IMR-90 (cell line): Measurements from ENCODE around the gene EML5. TPM values are rescaled to one million over a fixed set of nuclear protein-coding genes. Genes with fewer than 3 reads are reported as not detected.

Source experiments
- ATAC-seq: fragments of 200-7000 bp; cut with Tn5 transposase; 2 replicates; pipeline ENCODE4 v1.9.1; 2020; ENCODE audit warnings: low read depth, mild to moderate bottlenecking, moderate library complexity
- BruUV-seq: library from RNA; stranded (reverse); fragments of 400-500 nt; replicated peaks from 2 replicates; lab custom pipeline; 2021; lab: Mats Ljungman, UMichigan
- CTCF ChIA-PET: fragments of 300-600 bp; formaldehyde crosslinking; extraction: SDS; loops from one replicate; lab custom pipeline; 2021; ENCODE audit warnings: antibody characterized with exemption; lab: Yijun Ruan, JAX
- POLR2A ChIA-PET: fragments of 300-600 bp; sonication (Branson Sonifier 250); formaldehyde crosslinking; loops from one replicate; lab custom pipeline; 2022; ENCODE audit warnings: antibody characterized with exemption; ENCODE audit not compliant: unreplicated experiment; lab: Charles Lee
- DNase-seq: peaks from one replicate; pipeline ENCODE4 v3.0.0; 2013
- H2AFZ ChIP-seq: replicated peaks from 2 replicates; pipeline ENCODE3; 2013; ENCODE audit warnings: low read length, mild to moderate bottlenecking; ENCODE audit not compliant: poor library complexity
- H2AK5ac ChIP-seq: 2 replicates; pipeline ENCODE4 v1.6.1; 2013; ENCODE audit warnings: low read depth, low read length, inconsistent platforms
- H2AK9ac ChIP-seq: replicated peaks from 2 replicates; pipeline ENCODE3; 2013; ENCODE audit warnings: mild to moderate bottlenecking, low read depth, low read length, moderate library complexity; ENCODE audit not compliant: poor library complexity
- H2BK120ac ChIP-seq: 2 replicates; pipeline ENCODE4 v1.6.1; 2013; ENCODE audit warnings: low read depth, low read length, inconsistent platforms
- H2BK15ac ChIP-seq: 3 replicates; pipeline ENCODE4 v1.6.1; 2013; ENCODE audit warnings: low read depth, low read length, inconsistent platforms
- H2BK20ac ChIP-seq: 2 replicates; pipeline ENCODE4 v1.6.1; 2013; ENCODE audit warnings: low read depth, mild to moderate bottlenecking, inconsistent platforms, low read length, moderate library complexity
- H2BK5ac ChIP-seq: 2 replicates; pipeline ENCODE4 v1.6.1; 2013; ENCODE audit warnings: mild to moderate bottlenecking, low read depth, low read length, inconsistent platforms; ENCODE audit not compliant: poor library complexity, severe bottlenecking
- H3K14ac ChIP-seq: replicated peaks from 2 replicates; pipeline ENCODE4 v1.6.1; 2013; ENCODE audit warnings: low read depth, low read length, inconsistent platforms
- H3K18ac ChIP-seq: 2 replicates; pipeline ENCODE4 v1.6.1; 2013; ENCODE audit warnings: low read depth, low read length, control low read depth
- H3K23ac ChIP-seq: 2 replicates; pipeline ENCODE4 v1.6.1; 2013; ENCODE audit warnings: low read depth, low read length, inconsistent platforms
- H3K27ac ChIP-seq: 2 replicates; pipeline ENCODE4 v1.5.1; 2013; ENCODE audit warnings: mild to moderate bottlenecking, control low read depth, low read length; ENCODE audit not compliant: insufficient read depth
- H3K27me3 ChIP-seq: 2 replicates; pipeline ENCODE4 v1.6.1; 2013; ENCODE audit warnings: low read length; ENCODE audit not compliant: control insufficient read depth, insufficient read depth
- H3K36me3 ChIP-seq: 2 replicates; pipeline ENCODE4 v1.6.1; 2013; ENCODE audit warnings: low read length, mixed read lengths; ENCODE audit not compliant: control insufficient read depth, insufficient read depth
- H3K4ac ChIP-seq: 2 replicates; pipeline ENCODE4 v1.6.1; 2013; ENCODE audit warnings: low read depth, low read length, inconsistent platforms
- H3K4me1 ChIP-seq: 2 replicates; pipeline ENCODE4 v1.6.1; 2013; ENCODE audit warnings: low read length, mixed read lengths; ENCODE audit not compliant: control insufficient read depth, insufficient read depth
- H3K4me2 ChIP-seq: 2 replicates; pipeline ENCODE4 v1.6.1; 2013; ENCODE audit warnings: low read depth, mild to moderate bottlenecking, control low read depth, low read length, moderate library complexity
- H3K4me3 ChIP-seq: 2 replicates; pipeline ENCODE4 v1.5.1; 2013; ENCODE audit warnings: low read depth, mild to moderate bottlenecking, control low read depth, low read length, moderate library complexity; ENCODE audit not compliant: insufficient read depth
- H3K56ac ChIP-seq: 2 replicates; pipeline ENCODE4 v1.6.1; 2013; ENCODE audit warnings: low read length, inconsistent platforms; ENCODE audit not compliant: insufficient read depth; ENCODE audit errors: extremely low read depth
- H3K79me1 ChIP-seq, 2 experiments: 2 replicates each; pipeline ENCODE4 v1.6.1; 2013; ENCODE audit warnings: low read length in 2 of 2, inconsistent platforms in 1 of 2, low read depth in 1 of 2
- H3K9ac ChIP-seq: 2 replicates; pipeline ENCODE4 v1.6.1; 2013; ENCODE audit warnings: low read depth, low read length, control low read depth
- H3K9me1 ChIP-seq: 2 replicates; pipeline ENCODE4 v1.6.1; 2013; ENCODE audit warnings: low read length, inconsistent platforms; ENCODE audit not compliant: insufficient read depth
- H3K9me3 ChIP-seq: 2 replicates; pipeline ENCODE4 v1.6.1; 2013; ENCODE audit warnings: low read length; ENCODE audit not compliant: control insufficient read depth, insufficient read depth
- H4K20me1 ChIP-seq: 2 replicates; pipeline ENCODE4 v1.6.1; 2013; ENCODE audit warnings: low read length, inconsistent platforms; ENCODE audit not compliant: insufficient read depth
- H4K5ac ChIP-seq: 2 replicates; pipeline ENCODE4 v1.6.1; 2013; ENCODE audit warnings: mild to moderate bottlenecking, low read depth, low read length, control low read depth
- H4K8ac ChIP-seq, 2 experiments: 2 replicates each; pipeline ENCODE4 v1.6.1; 2013; ENCODE audit warnings: low read depth in 2 of 2, low read length in 2 of 2, control low read depth in 1 of 2, inconsistent platforms in 1 of 2
- H4K91ac ChIP-seq: 2 replicates; pipeline ENCODE4 v1.6.1; 2013; ENCODE audit warnings: low read depth, low read length, inconsistent platforms; ENCODE audit not compliant: insufficient read depth
- BHLHE40 ChIP-seq: fragments of 150-350 bp; IDR thresholded peaks from 2 replicates; pipeline ENCODE4 v1.6.1; 2016; ENCODE audit warnings: mild to moderate bottlenecking, low read depth, low read length
- CEBPB ChIP-seq: IDR thresholded peaks from 2 replicates; pipeline ENCODE4 v1.6.1; 2012; ENCODE audit warnings: low read depth, low read length, improper control_type of control experiment
- CHD1 ChIP-seq: IDR thresholded peaks from 2 replicates; pipeline ENCODE4 v1.6.1; 2012; ENCODE audit warnings: low read depth, low read length, improper control_type of control experiment
- ELK1 ChIP-seq: fragments of 150-350 bp; IDR thresholded peaks from 2 replicates; pipeline ENCODE4 v1.6.1; 2016; ENCODE audit warnings: low read depth, mild to moderate bottlenecking, low read length, moderate library complexity, borderline replicate concordance
- FOS ChIP-seq: fragments of 150-350 bp; IDR thresholded peaks from 2 replicates; pipeline ENCODE4 v1.6.1; 2016; ENCODE audit warnings: low read depth, low read length
- MAFK ChIP-seq: IDR thresholded peaks from 2 replicates; pipeline ENCODE4 v1.6.1; 2012; ENCODE audit warnings: low read depth, low read length, improper control_type of control experiment
- MAZ ChIP-seq: IDR thresholded peaks from 2 replicates; pipeline ENCODE4 v1.6.1; 2012; ENCODE audit warnings: low read depth, mild to moderate bottlenecking, low read length, improper control_type of control experiment, moderate library complexity, borderline replicate concordance
- MXI1 ChIP-seq: IDR thresholded peaks from 2 replicates; pipeline ENCODE4 v1.6.1; 2012; ENCODE audit warnings: low read depth, mild to moderate bottlenecking, low read length, moderate library complexity, borderline replicate concordance
- NFE2L2 ChIP-seq: fragments of 150-350 bp; IDR thresholded peaks from 2 replicates; pipeline ENCODE4 v1.6.1; 2016; ENCODE audit warnings: low read depth, mild to moderate bottlenecking, low read length
- POLR2A ChIP-seq: IDR thresholded peaks from 2 replicates; pipeline ENCODE4 v1.6.1; 2012; ENCODE audit warnings: mild to moderate bottlenecking, low read depth, low read length
- RAD21 ChIP-seq: IDR thresholded peaks from 2 replicates; pipeline ENCODE4 v1.6.1; 2012; ENCODE audit warnings: low read length, improper control_type of control experiment
- RCOR1 ChIP-seq: IDR thresholded peaks from 2 replicates; pipeline ENCODE4 v1.6.1; 2012; ENCODE audit warnings: mild to moderate bottlenecking, low read length, improper control_type of control experiment; ENCODE audit not compliant: insufficient replicate concordance
- RFX5 ChIP-seq: IDR thresholded peaks from 2 replicates; pipeline ENCODE4 v1.8.0; 2012; ENCODE audit warnings: low read depth, mild to moderate bottlenecking, low read length, moderate library complexity
- SMC3 ChIP-seq: fragments of 150-350 bp; IDR thresholded peaks from 2 replicates; pipeline ENCODE4 v1.6.1; 2016; ENCODE audit warnings: low read depth, mild to moderate bottlenecking, antibody characterized with exemption, low read length, moderate library complexity
- WGBS, 2 experiments: methylation state at CpG; one replicate each; pipeline versions ENCODE4 v1.1.5 to v1.1.7; 2013; ENCODE audit warnings: missing lambda C conversion rate in 2 of 2; ENCODE audit not compliant: insufficient read length in 1 of 2; ENCODE audit errors: extremely low coverage in 2 of 2; 5-methylcytosine and 5-hydroxymethylcytosine counted together
- dilution Hi-C: fragments of 300-500 bp; cut with HindIII; formaldehyde crosslinking; loops from one replicate; pipeline ENCODE4 v1.14.3; 2018; ENCODE audit warnings: low sequenced_read_pairs; ENCODE audit not compliant: unreplicated experiment
- in situ Hi-C: fragments of 300-500 bp; cut with MboI; formaldehyde crosslinking; loops from 3 replicates; pipeline ENCODE4 v1.14.3; 2019; ENCODE audit warnings: low sequenced_read_pairs, inconsistent platforms, mixed read lengths
- intact Hi-C: fragments of 100-400 bp; cut with micrococcal nuclease; formaldehyde crosslinking; loops from 2 replicates; pipeline ENCODE4 v1.10.0; 2022
- polyA plus RNA-seq, 3 experiments: library from polyadenylated mRNA; depleted of rRNA; stranded (reverse); fragments of >200 nt; gene quantifications; 2 replicates each; pipeline ENCODE4 v1.2.3, GENCODE V29; 2012; ENCODE audit warnings: low replicate concordance in 1 of 3
- total RNA-seq: library from RNA; depleted of rRNA; stranded (reverse); fragments of >200 nt; gene quantifications from 2 replicates; pipeline ENCODE4 v1.2.3, GENCODE V29; 2012
- TF ChIP-seq, protein P1 (sequence below): conservative IDR thresholded peaks from 2 replicates; pipeline ENCODE4 v1.5.1; 2012; ENCODE audit warnings: mild to moderate bottlenecking, low read depth, low read length, improper control_type of control experiment

EML5 gene
- total and polyA plus RNA-seq, 2 of the 4 experiments (the other 2 are of a cell fraction): 8.1 to 22.2 TPM

DNA sequence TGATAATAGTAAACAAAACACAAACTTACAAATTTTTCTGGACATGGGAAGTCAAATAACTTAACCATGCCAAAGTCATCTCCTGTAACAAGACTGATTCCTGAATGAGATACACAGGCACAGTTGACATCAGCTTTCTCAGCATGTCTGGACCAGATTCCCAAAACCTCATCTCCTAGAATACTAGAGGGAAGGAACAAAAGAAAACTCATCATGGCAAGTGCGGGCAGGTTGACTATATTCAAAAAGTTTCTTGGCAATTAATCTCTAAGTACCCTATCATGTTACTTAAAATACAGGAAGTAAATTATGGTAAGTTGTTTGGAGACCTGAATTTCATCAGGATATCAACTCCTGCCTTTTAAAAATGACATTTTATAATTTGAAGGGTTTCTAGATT is 176.1 kb downstream of the EML5 start:
- peaks cover 10% of the 10 kb centered on the region; the same call in 1 of the 2 replicates for H4K20me1 ChIP-seq
- H3K23ac ChIP-seq: no peak overlapping the region
- no peak overlapping the region for H4K91ac ChIP-seq
- H3K4me2 ChIP-seq: no peak overlapping the region
- no peak overlapping the region for H3K14ac ChIP-seq
- no peak overlapping the region for H3K4me3 ChIP-seq
- H3K79me1 ChIP-seq: peaks cover 8 to 17% of the 10 kb centered on the region in 2 experiments; a peak in 2 of 4 replicates
- no peak overlapping the region for H2AFZ ChIP-seq
- H3K9me1 ChIP-seq: no peaks in the 10 kb centered on the region
- no TSS peak for BruUV-seq
- H2AK9ac ChIP-seq: no peak overlapping the region
- peak overlapping the region; percentile 37 for H2BK5ac ChIP-seq
- no CpG with 5 or more reads among the region's 1 CpG for WGBS, 2 experiments
- ATAC-seq (no peak), DNase-seq (no peak)
- TF ChIP-seq MAFK (no peak), MXI1 (no peak), CEBPB (no peak), ELK1 (no peak), MAZ (no peak), RCOR1 (no peak), FOS (no peak), POLR2A (no peak), CHD1 (no peak), RAD21 (no peak), SMC3 (no peak), NFE2L2 (no peak), RFX5 (no peak), BHLHE40 (no peak)
- TF ChIP-seq, protein P1, sequence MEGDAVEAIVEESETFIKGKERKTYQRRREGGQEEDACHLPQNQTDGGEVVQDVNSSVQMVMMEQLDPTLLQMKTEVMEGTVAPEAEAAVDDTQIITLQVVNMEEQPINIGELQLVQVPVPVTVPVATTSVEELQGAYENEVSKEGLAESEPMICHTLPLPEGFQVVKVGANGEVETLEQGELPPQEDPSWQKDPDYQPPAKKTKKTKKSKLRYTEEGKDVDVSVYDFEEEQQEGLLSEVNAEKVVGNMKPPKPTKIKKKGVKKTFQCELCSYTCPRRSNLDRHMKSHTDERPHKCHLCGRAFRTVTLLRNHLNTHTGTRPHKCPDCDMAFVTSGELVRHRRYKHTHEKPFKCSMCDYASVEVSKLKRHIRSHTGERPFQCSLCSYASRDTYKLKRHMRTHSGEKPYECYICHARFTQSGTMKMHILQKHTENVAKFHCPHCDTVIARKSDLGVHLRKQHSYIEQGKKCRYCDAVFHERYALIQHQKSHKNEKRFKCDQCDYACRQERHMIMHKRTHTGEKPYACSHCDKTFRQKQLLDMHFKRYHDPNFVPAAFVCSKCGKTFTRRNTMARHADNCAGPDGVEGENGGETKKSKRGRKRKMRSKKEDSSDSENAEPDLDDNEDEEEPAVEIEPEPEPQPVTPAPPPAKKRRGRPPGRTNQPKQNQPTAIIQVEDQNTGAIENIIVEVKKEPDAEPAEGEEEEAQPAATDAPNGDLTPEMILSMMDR: no peak
- H3K9ac ChIP-seq: no peak overlapping the region
- H3K18ac ChIP-seq: no peak overlapping the region
- in situ Hi-C loops: no loop called here
- dilution Hi-C loops: no loop called here
- no peaks in the 10 kb centered on the region for H3K27me3 ChIP-seq
- H2BK15ac ChIP-seq: no peak overlapping the region
- no peak overlapping the region for H2BK20ac ChIP-seq
- no peak overlapping the region for H3K27ac ChIP-seq
- H4K8ac ChIP-seq: no peak overlapping the region
- no peak overlapping the region for H4K5ac ChIP-seq
- H3K56ac ChIP-seq: no peak overlapping the region
- intact Hi-C loops: no loop called here
- H3K4me1 ChIP-seq: peaks cover 8% of the 10 kb centered on the region
- H3K4ac ChIP-seq: no peak overlapping the region
- POLR2A ChIA-PET: no interaction called here
- H3K9me3 ChIP-seq: no peaks in the 10 kb centered on the region
- H2BK120ac ChIP-seq: no peak overlapping the region
- H2AK5ac ChIP-seq: no peak overlapping the region
- CTCF ChIA-PET: no interaction called here
- peaks cover 8% of the 10 kb centered on the region for H3K36me3 ChIP-seq
